Hypothalamus (tissue), 51 donors: ENCODE results near the gene CLMP.
"Not testable (repeated sequence)": the region's sequence is repeated elsewhere in the genome, so short reads cannot be mapped to it uniquely, and the experiment has no call there.

Source experiments
- DNase-seq, 51 donors: peaks; one replicate each; lab custom pipeline; 2025; lab: John Stamatoyannopoulos, UW

CLMP gene

DNA sequence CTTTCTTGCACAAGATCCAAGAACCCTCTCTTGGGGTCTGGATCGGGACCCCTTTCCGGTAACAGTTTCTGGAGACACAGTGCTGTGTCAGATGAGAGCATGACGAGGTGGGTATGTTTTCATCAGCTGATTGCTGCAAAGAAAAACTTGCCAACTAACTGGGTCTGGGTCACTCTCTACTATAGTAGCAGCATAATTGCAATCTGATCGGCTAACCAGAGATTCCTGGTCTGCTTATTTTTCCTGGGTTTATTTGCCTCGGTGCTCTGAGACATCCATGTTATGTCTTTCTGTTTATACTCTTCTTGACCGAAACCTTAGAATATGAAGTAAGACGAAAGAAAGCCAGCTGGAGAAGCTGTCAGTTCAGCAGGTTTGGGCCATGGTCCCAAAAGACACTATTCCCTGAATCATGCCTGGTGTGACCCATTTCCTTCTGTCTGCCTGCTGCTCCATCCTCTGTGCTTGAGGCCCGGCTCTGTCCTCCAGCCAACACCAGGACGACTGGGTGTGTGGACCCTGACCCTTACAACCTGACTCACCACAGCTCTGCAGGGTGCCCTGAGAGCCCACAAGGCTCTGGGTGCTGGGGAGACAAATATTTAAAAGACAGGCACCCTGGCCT is 24.1 kb upstream of the CLMP start:
- DNase-seq = no peak

DNA sequence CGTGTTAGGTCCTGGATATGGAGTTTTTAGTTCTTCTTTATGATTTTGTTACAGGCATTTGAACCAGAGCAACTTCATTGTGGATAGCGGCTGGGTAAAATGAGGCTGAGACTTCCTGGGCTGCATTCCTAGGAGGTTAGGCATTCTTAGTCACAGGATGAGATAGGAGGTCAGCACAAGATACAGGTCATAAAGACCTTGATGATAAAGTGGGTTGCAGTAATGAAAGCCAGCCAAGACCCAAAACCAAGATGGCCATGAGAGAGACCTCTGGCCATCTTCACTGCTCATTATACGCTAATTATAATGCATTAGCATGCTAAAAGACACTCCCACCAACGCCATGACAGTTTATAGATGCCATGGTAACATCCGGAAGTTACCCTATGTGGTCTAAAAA is 23.4 kb upstream of the CLMP start:
- no peak for DNase-seq

DNA sequence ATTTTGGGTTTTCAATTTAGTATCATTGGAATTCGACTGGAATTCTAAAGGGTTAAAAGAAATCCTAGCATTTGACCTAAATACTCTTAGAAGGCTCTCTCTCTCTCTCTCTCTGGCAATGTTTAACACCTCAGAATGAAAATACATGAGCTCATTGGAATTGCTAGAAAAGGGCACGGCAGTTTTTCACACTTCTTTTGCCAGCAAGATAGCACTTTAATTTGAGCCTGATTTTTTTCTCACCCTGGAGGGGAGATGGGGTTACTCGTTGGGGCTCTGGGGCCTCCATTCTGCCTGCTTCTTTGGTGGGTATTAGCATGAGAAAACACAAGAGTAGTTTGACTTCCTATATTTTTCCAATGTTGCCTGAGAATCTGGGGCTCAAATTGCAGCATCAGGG is 22.8 kb upstream of the CLMP start:
- DNase-seq = no peak

DNA sequence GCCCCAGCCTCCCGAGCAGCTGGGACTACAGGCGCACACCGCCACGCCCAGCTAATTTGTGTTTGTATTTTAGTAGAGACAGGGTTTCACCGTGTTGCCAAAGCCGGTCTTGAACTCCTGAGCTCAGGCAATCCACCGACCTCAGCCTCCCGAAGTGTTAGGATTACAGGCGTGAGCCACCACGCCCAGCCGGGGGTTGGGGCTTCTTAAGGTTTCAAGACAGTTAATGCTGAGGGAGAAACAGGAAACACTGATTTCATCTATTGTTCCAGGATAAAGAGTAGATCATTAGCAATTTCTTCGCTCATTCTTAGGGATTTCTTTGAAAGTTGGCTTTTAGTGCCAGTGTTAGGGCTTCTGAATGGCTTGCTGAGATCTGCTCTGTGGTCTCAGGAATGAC is 21.2 kb upstream of the CLMP start:
- DNase-seq = no peak

GRCh38 chr11:123214940-123215339 is 19.9 kb upstream of the CLMP start:
- DNase-seq = no peak

- no peak for DNase-seq
Observed at GRCh38 chr11:123214396-123214795, 19.3 kb upstream of the CLMP start.

- no peak for DNase-seq
Observed at GRCh38 chr11:123213307-123213771, 18.3 kb upstream of the CLMP start.

GRCh38 chr11:123212406-123212805 is 17.4 kb upstream of the CLMP start:
- no peak for DNase-seq

DNA sequence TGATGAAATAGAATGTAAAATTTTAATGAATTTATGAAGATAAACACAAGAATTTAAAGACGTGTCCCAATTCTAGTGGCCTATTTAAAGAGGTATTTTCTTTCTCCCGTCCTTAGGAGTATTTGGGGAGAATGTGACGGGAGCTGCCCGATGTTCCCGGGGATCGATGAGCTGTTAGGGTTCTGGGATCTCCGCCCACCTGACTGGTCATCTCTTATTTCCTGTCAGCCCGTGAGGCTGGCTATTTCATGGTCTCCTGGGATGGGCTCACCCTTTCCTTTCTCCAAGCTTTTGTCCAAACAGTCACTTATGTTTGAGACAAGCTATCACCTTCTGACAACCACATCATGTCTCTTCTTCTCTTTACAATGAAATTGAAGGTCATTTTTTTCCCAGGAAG is 16.9 kb upstream of the CLMP start:
- no peak for DNase-seq

- no peak for DNase-seq
Observed at GRCh38 chr11:123211149-123211852, 16.3 kb upstream of the CLMP start.

GRCh38 chr11:123209591-123209990 is 14.5 kb upstream of the CLMP start:
- DNase-seq = no peak

- DNase-seq = no peak
Observed at GRCh38 chr11:123206791-123207434, 11.9 kb upstream of the CLMP start.

DNA sequence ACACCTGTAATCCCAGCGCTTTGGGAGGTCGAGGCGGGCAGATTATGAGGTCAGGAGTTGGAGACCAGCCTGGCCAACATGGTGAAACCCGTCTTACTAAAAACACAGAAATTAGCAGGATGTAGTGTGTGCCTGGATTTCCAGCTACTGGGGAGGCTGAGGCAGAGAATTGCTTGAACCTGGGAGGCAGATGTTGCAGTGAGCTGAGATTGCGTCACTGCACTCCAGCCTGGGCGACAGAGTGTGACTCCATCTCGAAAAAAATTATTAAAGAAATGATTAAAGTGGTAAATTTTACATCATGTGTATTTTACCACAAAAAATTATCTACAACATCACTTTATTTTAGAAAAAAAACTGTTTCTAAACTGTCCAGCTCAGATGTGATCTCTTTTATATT is 11.0 kb upstream of the CLMP start:
- DNase-seq = not testable (repeated sequence)

GRCh38 chr11:123203934-123204333 is 8.9 kb upstream of the CLMP start:
- no peak for DNase-seq

DNA sequence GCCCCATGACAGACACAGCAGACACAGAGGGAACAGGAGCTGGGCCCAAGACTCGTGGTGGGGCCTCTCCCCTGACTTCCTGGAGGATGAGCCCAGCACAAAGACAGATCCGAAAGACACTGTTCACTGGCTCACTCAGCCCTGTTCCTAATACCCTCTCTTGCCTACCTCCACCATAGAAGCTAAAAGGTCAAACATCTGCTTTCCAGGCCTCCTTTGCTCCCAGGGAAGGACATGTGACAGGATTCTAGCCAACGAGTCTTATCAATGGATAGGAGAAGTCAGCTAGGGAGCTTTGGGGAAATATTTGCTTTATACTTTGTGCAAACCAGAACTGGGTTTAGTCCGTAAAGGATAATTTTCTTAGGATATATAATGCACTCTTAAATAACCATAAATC is 8.4 kb upstream of the CLMP start:
- no peak for DNase-seq

- no peak for DNase-seq
Observed at GRCh38 chr11:123202155-123203151, 7.4 kb upstream of the CLMP start.

- DNase-seq = no peak
Observed at GRCh38 chr11:123200264-123200663, 5.2 kb upstream of the CLMP start.

- no peak for DNase-seq
Observed at GRCh38 chr11:123197711-123198110, 2.7 kb upstream of the CLMP start.

DNA sequence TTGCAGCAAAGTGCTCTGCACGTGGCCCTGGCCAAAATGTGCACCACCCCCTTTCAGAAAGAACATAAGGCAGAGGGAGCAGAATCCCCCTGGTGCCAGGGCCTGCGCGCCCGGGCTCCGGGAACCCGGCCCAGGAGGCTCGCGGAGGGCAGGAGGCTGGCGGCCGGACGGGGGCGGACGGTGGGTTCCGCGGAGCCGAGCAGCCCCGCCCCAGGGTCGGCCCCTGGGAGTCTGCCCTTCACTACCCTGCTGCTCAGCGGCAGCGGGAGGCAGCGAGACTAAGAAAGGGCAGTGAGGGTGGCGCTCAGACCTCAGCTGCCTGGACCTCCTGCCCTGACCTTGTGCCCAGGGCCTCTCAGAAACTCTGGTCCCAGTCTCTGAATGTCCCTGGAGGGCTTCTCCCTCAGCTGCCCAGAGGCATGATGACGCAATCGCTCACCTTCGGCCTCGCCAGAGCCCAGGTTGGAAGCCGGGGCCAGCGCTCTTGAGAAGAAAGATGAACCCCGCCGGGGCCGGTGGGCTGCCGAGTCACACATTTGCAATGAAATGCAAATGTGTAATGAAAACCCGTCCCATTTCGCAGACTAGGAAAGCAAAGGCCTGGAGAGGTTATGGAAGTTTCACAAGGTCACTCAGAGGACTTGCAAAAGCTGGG is 1.1 kb upstream of the CLMP start:
- peak in 1 of 51 donors; percentile 1 for DNase-seq
